ENCODE measurements around the gene C12orf76. TPM values are rescaled to one million over a fixed set of nuclear protein-coding genes. Genes with fewer than 3 reads are reported as not detected.

C12orf76 gene
- total and polyA plus RNA-seq, 2 experiments from 2014 or later: 14.3 to 14.5 TPM

GRCh38 chr12:109996483-109996853, 51.9 kb downstream of the C12orf76 start:
- peak overlapping the region; percentile 88 for H3K4me3 ChIP-seq
- H3K79me2 ChIP-seq (replicated peaks; ENCODE audit: insufficient read depth): peaks cover 25% of the 10 kb centered on the region
- DNase-seq (ENCODE audit: low spot score): no peak
- Mint-ChIP-seq H3K36me3 (ENCODE audit: low read depth) (no peaks in the 10 kb centered on the region; the same call in 2 of the 3 replicates), H3K27ac (peak overlapping the region; percentile 86), H3K27me3 (ENCODE audit: insufficient read depth, low read depth, poor library complexity) (peaks cover 16% of the 10 kb centered on the region), H3K4me3 (peak overlapping the region; percentile 94), H3K4me1 (peaks cover 19% of the 10 kb centered on the region), H3K9me3 (no peaks in the 10 kb centered on the region)
- H3K36me3 ChIP-seq (ENCODE audit: insufficient read depth): no peaks in the 10 kb centered on the region
- ATAC-seq: no peak
- H3K4me1 ChIP-seq (ENCODE audit: insufficient read depth): peaks cover 25% of the 10 kb centered on the region
- peaks cover 12% of the 10 kb centered on the region for H4K20me1 ChIP-seq (replicated peaks; ENCODE audit: insufficient read depth)
- peaks cover 19% of the 10 kb centered on the region for H3K27me3 ChIP-seq (ENCODE audit: insufficient read depth)
- H3K4me2 ChIP-seq: peak overlapping the region; percentile 89
- peak overlapping the region; percentile 83; the same call in 1 of the 2 replicates for H2AFZ ChIP-seq
- TF ChIP-seq JUNB (IDR thresholded peaks at IDR 0.05; ENCODE audit: unreplicated experiment): no peak
- TF ChIP-seq, protein P1, sequence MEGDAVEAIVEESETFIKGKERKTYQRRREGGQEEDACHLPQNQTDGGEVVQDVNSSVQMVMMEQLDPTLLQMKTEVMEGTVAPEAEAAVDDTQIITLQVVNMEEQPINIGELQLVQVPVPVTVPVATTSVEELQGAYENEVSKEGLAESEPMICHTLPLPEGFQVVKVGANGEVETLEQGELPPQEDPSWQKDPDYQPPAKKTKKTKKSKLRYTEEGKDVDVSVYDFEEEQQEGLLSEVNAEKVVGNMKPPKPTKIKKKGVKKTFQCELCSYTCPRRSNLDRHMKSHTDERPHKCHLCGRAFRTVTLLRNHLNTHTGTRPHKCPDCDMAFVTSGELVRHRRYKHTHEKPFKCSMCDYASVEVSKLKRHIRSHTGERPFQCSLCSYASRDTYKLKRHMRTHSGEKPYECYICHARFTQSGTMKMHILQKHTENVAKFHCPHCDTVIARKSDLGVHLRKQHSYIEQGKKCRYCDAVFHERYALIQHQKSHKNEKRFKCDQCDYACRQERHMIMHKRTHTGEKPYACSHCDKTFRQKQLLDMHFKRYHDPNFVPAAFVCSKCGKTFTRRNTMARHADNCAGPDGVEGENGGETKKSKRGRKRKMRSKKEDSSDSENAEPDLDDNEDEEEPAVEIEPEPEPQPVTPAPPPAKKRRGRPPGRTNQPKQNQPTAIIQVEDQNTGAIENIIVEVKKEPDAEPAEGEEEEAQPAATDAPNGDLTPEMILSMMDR (conservative IDR thresholded peaks at IDR 0.05; ENCODE audit: low read depth in 2 of 2): no peak
- TF ChIP-seq ZNF114 (CRISPR knock-in tag; IDR thresholded peaks at IDR 0.05): no peak
- TF ChIP-seq STAT1 (IDR thresholded peaks at IDR 0.05; ENCODE audit: unreplicated experiment): no peak
- no peak for TF ChIP-seq POLR2AphosphoS5 (IDR thresholded peaks at IDR 0.05; ENCODE audit: low read depth)
- TF ChIP-seq, protein P2, sequence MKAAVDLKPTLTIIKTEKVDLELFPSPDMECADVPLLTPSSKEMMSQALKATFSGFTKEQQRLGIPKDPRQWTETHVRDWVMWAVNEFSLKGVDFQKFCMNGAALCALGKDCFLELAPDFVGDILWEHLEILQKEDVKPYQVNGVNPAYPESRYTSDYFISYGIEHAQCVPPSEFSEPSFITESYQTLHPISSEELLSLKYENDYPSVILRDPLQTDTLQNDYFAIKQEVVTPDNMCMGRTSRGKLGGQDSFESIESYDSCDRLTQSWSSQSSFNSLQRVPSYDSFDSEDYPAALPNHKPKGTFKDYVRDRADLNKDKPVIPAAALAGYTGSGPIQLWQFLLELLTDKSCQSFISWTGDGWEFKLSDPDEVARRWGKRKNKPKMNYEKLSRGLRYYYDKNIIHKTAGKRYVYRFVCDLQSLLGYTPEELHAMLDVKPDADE (IDR thresholded peaks at IDR 0.05): no peak
- no peak for TF ChIP-seq ZNF331 (CRISPR knock-in tag; IDR thresholded peaks at IDR 0.05; ENCODE audit: low read depth)
- TF ChIP-seq EZH2 (IDR thresholded peaks at IDR 0.05; ENCODE audit: low read depth, unreplicated experiment): no peak
- TF ChIP-seq CREB1 (CRISPR knock-in tag; IDR thresholded peaks at IDR 0.05; ENCODE audit: low read depth): no peak
- no peak for TF ChIP-seq NANOG (IDR thresholded peaks at IDR 0.05; ENCODE audit: borderline replicate concordance)
- TF ChIP-seq, protein P3, sequence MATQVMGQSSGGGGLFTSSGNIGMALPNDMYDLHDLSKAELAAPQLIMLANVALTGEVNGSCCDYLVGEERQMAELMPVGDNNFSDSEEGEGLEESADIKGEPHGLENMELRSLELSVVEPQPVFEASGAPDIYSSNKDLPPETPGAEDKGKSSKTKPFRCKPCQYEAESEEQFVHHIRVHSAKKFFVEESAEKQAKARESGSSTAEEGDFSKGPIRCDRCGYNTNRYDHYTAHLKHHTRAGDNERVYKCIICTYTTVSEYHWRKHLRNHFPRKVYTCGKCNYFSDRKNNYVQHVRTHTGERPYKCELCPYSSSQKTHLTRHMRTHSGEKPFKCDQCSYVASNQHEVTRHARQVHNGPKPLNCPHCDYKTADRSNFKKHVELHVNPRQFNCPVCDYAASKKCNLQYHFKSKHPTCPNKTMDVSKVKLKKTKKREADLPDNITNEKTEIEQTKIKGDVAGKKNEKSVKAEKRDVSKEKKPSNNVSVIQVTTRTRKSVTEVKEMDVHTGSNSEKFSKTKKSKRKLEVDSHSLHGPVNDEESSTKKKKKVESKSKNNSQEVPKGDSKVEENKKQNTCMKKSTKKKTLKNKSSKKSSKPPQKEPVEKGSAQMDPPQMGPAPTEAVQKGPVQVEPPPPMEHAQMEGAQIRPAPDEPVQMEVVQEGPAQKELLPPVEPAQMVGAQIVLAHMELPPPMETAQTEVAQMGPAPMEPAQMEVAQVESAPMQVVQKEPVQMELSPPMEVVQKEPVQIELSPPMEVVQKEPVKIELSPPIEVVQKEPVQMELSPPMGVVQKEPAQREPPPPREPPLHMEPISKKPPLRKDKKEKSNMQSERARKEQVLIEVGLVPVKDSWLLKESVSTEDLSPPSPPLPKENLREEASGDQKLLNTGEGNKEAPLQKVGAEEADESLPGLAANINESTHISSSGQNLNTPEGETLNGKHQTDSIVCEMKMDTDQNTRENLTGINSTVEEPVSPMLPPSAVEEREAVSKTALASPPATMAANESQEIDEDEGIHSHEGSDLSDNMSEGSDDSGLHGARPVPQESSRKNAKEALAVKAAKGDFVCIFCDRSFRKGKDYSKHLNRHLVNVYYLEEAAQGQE (IDR thresholded peaks at IDR 0.05; ENCODE audit: unreplicated experiment): no peak
- TF ChIP-seq ZNF462 (CRISPR knock-in tag; IDR thresholded peaks at IDR 0.05): no peak
- H3K9me2 ChIP-seq (ENCODE audit: insufficient read depth): 0 out of 2 replicates have a peak, but pooled peaks cover 3% of the 10 kb centered on the region
- peak overlapping the region; percentile 18; the same call in 1 of the 2 replicates for H3K27ac ChIP-seq (ENCODE audit: low read depth)
- H3F3A ChIP-seq (replicated peaks; ENCODE audit: low read depth): 0 out of 2 replicates have a peak, but pooled peaks cover 2% of the 10 kb centered on the region

All from GM23338 (cell line).